ENCODE results near the gene MBNL2. TPM values are rescaled to one million over a fixed set of nuclear protein-coding genes. Genes with fewer than 3 reads are reported as not detected.

Gene MBNL2
- total and polyA plus RNA-seq, 10 of the 15 experiments (the other 5 are each of a cell fraction or from before 2014, with no cell fraction given): 1.6 to 9.7 (median 6.7) TPM

- no peak for TF ChIP-seq IRF3 (IDR thresholded peaks at IDR 0.05)
- no peak for TF ChIP-seq SIX5 (IDR thresholded peaks at IDR 0.05; ENCODE audit: low read depth, low read length, severe bottlenecking)
Observed at GRCh38 chr13:97219226-97219625, 2.9 kb upstream of the MBNL2 start (continued).

GRCh38 chr13:97220151-97220900 is 1.8 kb upstream of the MBNL2 start:
- POLR2A ChIA-PET: no interaction called here
- RAD21 ChIA-PET (ENCODE audit: unreplicated experiment): interaction anchor here (0.7 kb wide), 1 partner anchor 9 kb away, joined by 3 read pairs; no protein-coding TSS in a partner anchor
- Histone ChIP-seq H3K9ac (ENCODE audit: control insufficient read depth, insufficient read depth, low read length) (no peak overlapping the region), H3K79me2 (ENCODE audit: control insufficient read depth, insufficient read depth, low read length) (peaks cover 32% of the 10 kb centered on the region), H2AFZ (ENCODE audit: control insufficient read depth, low read depth, low read length) (no peak overlapping the region), H4K20me1 (ENCODE audit: control insufficient read depth, insufficient read depth) (no peaks in the 10 kb centered on the region), H3K27me3 (replicated peaks in 1 of 2; ENCODE audit: control insufficient read depth in 2 of 2, insufficient read depth in 2 of 2, low read length in 1 of 2) (no peaks in the 10 kb centered on the region), H3K4me1 (ENCODE audit: control insufficient read depth, insufficient read depth, low read length) (peaks cover 7% of the 10 kb centered on the region), H3K4me2 (ENCODE audit: control insufficient read depth, insufficient read depth) (no peak overlapping the region), H3K4me3 (no peak overlapping the region), H3K9me3 (replicated peaks; ENCODE audit: control insufficient read depth, insufficient read depth, low read length) (no peaks in the 10 kb centered on the region), H3K36me3 (ENCODE audit: control insufficient read depth in 2 of 2, insufficient read depth in 2 of 2, low read length in 1 of 2) (no peaks in the 10 kb centered on the region), H3K27ac (ENCODE audit: control insufficient read depth, insufficient read depth) (no peak overlapping the region)
- 79% methylated on average over 3 of the region's 3 CpGs for WGBS (ENCODE audit: insufficient coverage, insufficient replicate concordance, low lambda C conversion rate, missing lambda C conversion rate)
- no TSS peak for BruUV-seq (replicated peaks)
- SMC1A ChIA-PET (ENCODE audit: uncharacterized antibody, unreplicated experiment): interaction anchor here (1.0 to 1.2 kb wide), 3 partner anchors 8 to 34 kb away, joined by 3 to 4 read pairs (median 3); no protein-coding TSS in a partner anchor
- FAIRE-seq (no peak), ATAC-seq (no peak), DNase-seq (ENCODE audit: low read depth, low spot score) (no peak)
- TF ChIP-seq ATF2 (IDR thresholded peaks at IDR 0.05; ENCODE audit: low read length): no peak
- TF ChIP-seq FOXM1 (IDR thresholded peaks at IDR 0.05; ENCODE audit: low read depth, low read length): no peak
- no peak for TF ChIP-seq CBX5 (IDR thresholded peaks at IDR 0.05; ENCODE audit: low read depth)
- CTCF ChIA-PET: no interaction called here
- in situ Hi-C loops (cut with MboI): no loop called here
- intact Hi-C loops (cut with micrococcal nuclease; ENCODE audit: unreplicated experiment): loop anchor here (5.0 kb wide), 1 partner anchor 137 kb away; no protein-coding TSS in a partner anchor

All from GM12878 (cell line).